Gastrocnemius medialis (tissue), 4 donors: Measurements from ENCODE around the gene SIM1.

Experiments
- CTCF ChIP-seq, 5 experiments: fragments of 450-650 bp in 3 of 5; fragments of 200-600 bp in 2 of 5; sonication (generic) in 2 of 5; IDR thresholded peaks in 4 of 5; conservative IDR thresholded peaks in 1 of 5; 1 replicate in 4 of 5; 2 replicates in 1 of 5; pipeline ENCODE4 v1.5.1; 2016 to 2019; ENCODE audit warnings: antibody characterized with exemption in 5 of 5, mild to moderate bottlenecking in 3 of 5, moderate library complexity in 3 of 5
- POLR2A ChIP-seq, 2 donors: fragments of 450-650 bp; IDR thresholded peaks; one replicate each; pipeline ENCODE4 v1.6.1; 2017; ENCODE audit warnings: antibody characterized with exemption in 2 of 2, mild to moderate bottlenecking in 2 of 2, moderate library complexity in 2 of 2

GRCh38 chr6:100473182-100473581 lies 8.5 kb upstream of the SIM1 start:
- TF ChIP-seq CTCF (IDR thresholded peaks at IDR 0.05 in 4 of 5, conservative IDR thresholded peaks at IDR 0.05 in 1 of 5), result no peak
- TF ChIP-seq POLR2A (IDR thresholded peaks at IDR 0.05), result no peak
